Left ventricle myocardium inferior (tissue), 1 donor: Measurements from ENCODE around the gene HLA-DOB. TPM values are rescaled to one million over a fixed set of nuclear protein-coding genes. Genes with fewer than 3 reads are reported as not detected.

Experiments used
- DNase-seq: peaks from one replicate; pipeline ENCODE4 v3.0.0-alpha.2; 2020
- H3K27ac ChIP-seq: fragments of 200-600 bp; replicated peaks from 2 replicates; pipeline ENCODE4 v1.8.0; 2021
- H3K27me3 ChIP-seq: fragments of 200-600 bp; 2 replicates; pipeline ENCODE4 v1.8.0; 2021; ENCODE audit warnings: low read depth
- H3K36me3 ChIP-seq: fragments of 200-600 bp; 2 replicates; pipeline ENCODE4 v1.8.0; 2021
- H3K4me1 ChIP-seq: fragments of 200-600 bp; 2 replicates; pipeline ENCODE4 v1.8.0; 2021
- H3K4me3 ChIP-seq: fragments of 200-600 bp; 2 replicates; pipeline ENCODE4 v1.8.0; 2021; ENCODE audit warnings: mild to moderate bottlenecking, moderate library complexity
- H3K9me3 ChIP-seq: fragments of 200-600 bp; replicated peaks from 2 replicates; pipeline ENCODE4 v1.8.0; 2021
- CTCF ChIP-seq: fragments of 200-600 bp; IDR thresholded peaks from 2 replicates; pipeline ENCODE4 v1.8.0; 2021; ENCODE audit warnings: antibody characterized with exemption, mild to moderate bottlenecking, borderline replicate concordance
- intact Hi-C: fragments of 100-400 bp; cut with micrococcal nuclease; formaldehyde crosslinking; loops from one replicate; pipeline ENCODE4 v1.11.0; 2022
- total RNA-seq: library from RNA; stranded (reverse); fragmentation: NEBNext Ultra II Directional; extraction: Animal tissue kit (Norgen Biotek cat#: 25700); gene quantifications from one replicate; pipeline ENCODE4 v1.2.1, GENCODE V29; 2021
- donor health status: DM: no; HTN: yes; CAD: no; lungs with severe emphysema.

HLA-DOB gene
- total RNA-seq, 1 donor from 2014 or later = not detected

GRCh38 chr6:32847004-32847403 is 30.2 kb upstream of the HLA-DOB start:
- H3K36me3 ChIP-seq = peaks cover 69% of the 10 kb centered on the region
- no peak for TF ChIP-seq CTCF
- H3K27ac ChIP-seq = no peak overlapping the region
- DNase-seq = no peak
- intact Hi-C loops = no loop called here
- no peak overlapping the region for H3K4me3 ChIP-seq
- no peaks in the 10 kb centered on the region for H3K27me3 ChIP-seq
- H3K9me3 ChIP-seq = no peaks in the 10 kb centered on the region
- H3K4me1 ChIP-seq = peaks cover 68% of the 10 kb centered on the region

GRCh38 chr6:32845384-32845884 is 28.6 kb upstream of the HLA-DOB start:
- peaks cover 72% of the 10 kb centered on the region for H3K36me3 ChIP-seq
- peak overlapping the region; percentile 85 for H3K4me3 ChIP-seq
- intact Hi-C loops = no loop called here
- peak overlapping the region; percentile 97 for H3K27ac ChIP-seq
- H3K9me3 ChIP-seq = no peaks in the 10 kb centered on the region
- no peaks in the 10 kb centered on the region for H3K27me3 ChIP-seq
- DNase-seq = no peak
- peaks cover 57% of the 10 kb centered on the region for H3K4me1 ChIP-seq
- TF ChIP-seq CTCF = no peak

- no peak for DNase-seq
- Histone ChIP-seq H3K4me3 (peak overlapping the region; percentile 85), H3K9me3 (no peaks in the 10 kb centered on the region), H3K4me1 (peaks cover 52% of the 10 kb centered on the region), H3K27me3 (no peaks in the 10 kb centered on the region), H3K27ac (peak overlapping the region; percentile 97), H3K36me3 (peaks cover 71% of the 10 kb centered on the region)
- no peak for TF ChIP-seq CTCF
- intact Hi-C loops = no loop called here
Measured at GRCh38 chr6:32844839-32845383, 28.1 kb upstream of the HLA-DOB start.

- Histone ChIP-seq H3K4me1 (peaks cover 52% of the 10 kb centered on the region), H3K27me3 (no peaks in the 10 kb centered on the region), H3K27ac (peak within 1 kb of the TSS; percentile 97), H3K4me3 (peak within 1 kb of the TSS; percentile 85), H3K36me3 (peaks cover 65% of the 10 kb centered on the region), H3K9me3 (no peaks in the 10 kb centered on the region)
- DNase-seq = peak; percentile 95
- intact Hi-C loops = no loop called here
- peak; percentile 36 for TF ChIP-seq CTCF
Measured at GRCh38 chr6:32843979-32844838, 27.4 kb upstream of the HLA-DOB start, which contains the start of gene PSMB8. TSS of gene PSMB8 (minus strand) at chr6:32844047. CDS start at chr6:32843996, 51 bp downstream.

GRCh38 chr6:32843331-32843978 is 26.7 kb upstream of the HLA-DOB start:
- DNase-seq = no peak
- Histone ChIP-seq H3K27me3 (no peaks in the 10 kb centered on the region), H3K4me3 (peak overlapping the region; percentile 85), H3K36me3 (peaks cover 58% of the 10 kb centered on the region), H3K9me3 (no peaks in the 10 kb centered on the region), H3K27ac (peak overlapping the region; percentile 97), H3K4me1 (peaks cover 58% of the 10 kb centered on the region)
- intact Hi-C loops = no loop called here
- TF ChIP-seq CTCF = no peak
